Measurements from ENCODE around the gene KCTD14. TPM values are rescaled to one million over a fixed set of nuclear protein-coding genes. Genes with fewer than 3 reads are reported as not detected.

The KCTD14 gene
- total RNA-seq, 1 donor from 2014 or later: 0.47 TPM

DNA sequence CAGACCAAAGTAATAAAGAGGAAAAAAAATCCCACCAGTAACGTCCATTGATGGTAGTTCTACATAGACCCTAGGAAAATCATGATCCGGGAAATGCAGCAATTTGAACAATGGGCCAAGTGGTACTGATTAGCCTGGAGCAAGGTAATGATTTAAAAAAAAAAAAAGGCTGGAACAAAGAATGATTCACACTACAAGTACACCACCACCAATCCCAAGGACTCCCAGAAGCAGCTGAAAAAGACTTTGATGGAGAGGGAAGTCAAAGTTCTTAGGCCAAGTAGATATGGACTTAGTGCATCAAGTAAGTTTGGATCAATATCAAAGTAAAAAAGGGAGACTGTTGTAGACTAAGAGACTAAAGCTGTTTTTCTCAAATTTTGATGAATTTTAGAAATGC, 11.8 kb downstream of the KCTD14 start:
- no peaks in the 10 kb centered on the region for H3K36me3 Mint-ChIP-seq (ENCODE audit: low read depth)
- no peaks in the 10 kb centered on the region for H3K4me1 Mint-ChIP-seq (ENCODE audit: low read depth)
- TF ChIP-seq, protein P1, sequence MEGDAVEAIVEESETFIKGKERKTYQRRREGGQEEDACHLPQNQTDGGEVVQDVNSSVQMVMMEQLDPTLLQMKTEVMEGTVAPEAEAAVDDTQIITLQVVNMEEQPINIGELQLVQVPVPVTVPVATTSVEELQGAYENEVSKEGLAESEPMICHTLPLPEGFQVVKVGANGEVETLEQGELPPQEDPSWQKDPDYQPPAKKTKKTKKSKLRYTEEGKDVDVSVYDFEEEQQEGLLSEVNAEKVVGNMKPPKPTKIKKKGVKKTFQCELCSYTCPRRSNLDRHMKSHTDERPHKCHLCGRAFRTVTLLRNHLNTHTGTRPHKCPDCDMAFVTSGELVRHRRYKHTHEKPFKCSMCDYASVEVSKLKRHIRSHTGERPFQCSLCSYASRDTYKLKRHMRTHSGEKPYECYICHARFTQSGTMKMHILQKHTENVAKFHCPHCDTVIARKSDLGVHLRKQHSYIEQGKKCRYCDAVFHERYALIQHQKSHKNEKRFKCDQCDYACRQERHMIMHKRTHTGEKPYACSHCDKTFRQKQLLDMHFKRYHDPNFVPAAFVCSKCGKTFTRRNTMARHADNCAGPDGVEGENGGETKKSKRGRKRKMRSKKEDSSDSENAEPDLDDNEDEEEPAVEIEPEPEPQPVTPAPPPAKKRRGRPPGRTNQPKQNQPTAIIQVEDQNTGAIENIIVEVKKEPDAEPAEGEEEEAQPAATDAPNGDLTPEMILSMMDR (IDR thresholded peaks at IDR 0.05): no peak
- H3K4me3 Mint-ChIP-seq (ENCODE audit: unreplicated experiment): no peak overlapping the region
- H3K27me3 Mint-ChIP-seq (ENCODE audit: low read depth): no peaks in the 10 kb centered on the region
- no peak overlapping the region for H3K27ac Mint-ChIP-seq (ENCODE audit: unreplicated experiment)
- no peaks in the 10 kb centered on the region for H3K9me3 Mint-ChIP-seq (ENCODE audit: low read depth)
- DNase-seq (ENCODE audit: low spot score): no peak

- Mint-ChIP-seq H3K27ac (ENCODE audit: unreplicated experiment) (no peak overlapping the region), H3K9me3 (ENCODE audit: low read depth) (no peaks in the 10 kb centered on the region), H3K4me3 (ENCODE audit: unreplicated experiment) (no peak overlapping the region), H3K4me1 (ENCODE audit: low read depth) (no peaks in the 10 kb centered on the region), H3K27me3 (ENCODE audit: low read depth) (no peaks in the 10 kb centered on the region), H3K36me3 (ENCODE audit: low read depth) (no peaks in the 10 kb centered on the region)
- no peak for DNase-seq (ENCODE audit: low spot score)
- TF ChIP-seq, protein P1 (IDR thresholded peaks at IDR 0.05): no peak
These were observed 12.3 kb downstream of the KCTD14 start for GRCh38 chr11:78010755-78011154.

GRCh38 chr11:78010304-78010703, 12.8 kb downstream of the KCTD14 start:
- no peaks in the 10 kb centered on the region for H3K4me1 Mint-ChIP-seq (ENCODE audit: low read depth)
- H3K27ac Mint-ChIP-seq (ENCODE audit: unreplicated experiment): no peak overlapping the region
- no peak for DNase-seq (ENCODE audit: low spot score)
- no peaks in the 10 kb centered on the region for H3K9me3 Mint-ChIP-seq (ENCODE audit: low read depth)
- no peaks in the 10 kb centered on the region for H3K36me3 Mint-ChIP-seq (ENCODE audit: low read depth)
- no peaks in the 10 kb centered on the region for H3K27me3 Mint-ChIP-seq (ENCODE audit: low read depth)
- H3K4me3 Mint-ChIP-seq (ENCODE audit: unreplicated experiment): no peak overlapping the region
- TF ChIP-seq, protein P1 (IDR thresholded peaks at IDR 0.05): no peak

GRCh38 chr11:78009062-78009461, 14.0 kb downstream of the KCTD14 start:
- no peak overlapping the region for H3K4me3 Mint-ChIP-seq (ENCODE audit: unreplicated experiment)
- H3K27ac Mint-ChIP-seq (ENCODE audit: unreplicated experiment): no peak overlapping the region
- TF ChIP-seq, protein P1 (IDR thresholded peaks at IDR 0.05): no peak
- H3K4me1 Mint-ChIP-seq (ENCODE audit: low read depth): no peaks in the 10 kb centered on the region
- no peaks in the 10 kb centered on the region for H3K27me3 Mint-ChIP-seq (ENCODE audit: low read depth)
- DNase-seq (ENCODE audit: low spot score): no peak
- no peaks in the 10 kb centered on the region for H3K9me3 Mint-ChIP-seq (ENCODE audit: low read depth)
- no peaks in the 10 kb centered on the region for H3K36me3 Mint-ChIP-seq (ENCODE audit: low read depth)

GRCh38 chr11:78000193-78000592, 22.9 kb downstream of the KCTD14 start:
- Mint-ChIP-seq H3K27me3 (ENCODE audit: low read depth) (peaks cover 5% of the 10 kb centered on the region), H3K27ac (ENCODE audit: unreplicated experiment) (no peak overlapping the region), H3K4me3 (ENCODE audit: unreplicated experiment) (no peak overlapping the region), H3K4me1 (ENCODE audit: low read depth) (peaks cover 2% of the 10 kb centered on the region), H3K9me3 (ENCODE audit: low read depth) (no peaks in the 10 kb centered on the region), H3K36me3 (ENCODE audit: low read depth) (no peaks in the 10 kb centered on the region)
- TF ChIP-seq, protein P1 (IDR thresholded peaks at IDR 0.05): peak; percentile 86
- DNase-seq (ENCODE audit: low spot score): no peak
